GM18502 (cell line): Measurements from ENCODE around the gene GPR155.
"Not testable (repeated sequence)": the region's sequence is repeated elsewhere in the genome, so short reads cannot be mapped to it uniquely, and the experiment has no call there.

Experiments used
- ATAC-seq: cut with Tn5 transposase; IDR thresholded peaks from one replicate; pipeline ENCODE4 v1.9.1; 2021; ENCODE audit warnings: mild to moderate bottlenecking; ENCODE audit not compliant: unreplicated experiment, poor library complexity

Gene GPR155

GRCh38 chr2:174388706-174389105 is 98.1 kb downstream of the GPR155 start:
- ATAC-seq, result not testable (repeated sequence)

- ATAC-seq, result no peak
Observed at GRCh38 chr2:174385201-174385600, 101.6 kb downstream of the GPR155 start.

GRCh38 chr2:174383796-174384195 is 103.0 kb downstream of the GPR155 start:
- ATAC-seq, result no peak
